OCI-LY1 (cell line): Measurements from ENCODE around the gene R3HCC1L.

ENCODE experiments used
- H2AFZ ChIP-seq: fragments of 200-600 bp; sonication (generic), shearing (Covaris generic); 2 replicates; pipeline ENCODE4 v1.6.0; 2014; ENCODE audit warnings: antibody characterized with exemption, mild to moderate bottlenecking, low read length
- H3F3A ChIP-seq: fragments of 200-600 bp; sonication (generic), shearing (Covaris generic); 2 replicates; pipeline ENCODE4 v1.6.0; 2014; ENCODE audit warnings: mild to moderate bottlenecking, antibody characterized with exemption, low read length, moderate library complexity; ENCODE audit not compliant: insufficient read depth
- H3K27ac ChIP-seq: fragments of 200-600 bp; sonication (generic); 2 replicates; pipeline ENCODE4 v1.5.1; 2014; ENCODE audit warnings: low read length, mixed run types, mild to moderate bottlenecking, low read depth; ENCODE audit not compliant: poor library complexity, severe bottlenecking
- H3K27me3 ChIP-seq: fragments of 200-600 bp; sonication (generic); 2 replicates; pipeline ENCODE4 v1.6.0; 2014; ENCODE audit warnings: antibody characterized with exemption, mild to moderate bottlenecking, low read length, moderate library complexity; ENCODE audit not compliant: insufficient read depth
- H3K36me3 ChIP-seq: fragments of 200-600 bp; sonication (generic); 2 replicates; pipeline ENCODE4 v1.6.1; 2014; ENCODE audit warnings: mild to moderate bottlenecking, antibody characterized with exemption, low read length, moderate library complexity, mixed read lengths; ENCODE audit not compliant: insufficient read depth
- H3K4me1 ChIP-seq: fragments of 200-600 bp; sonication (generic); 2 replicates; pipeline ENCODE4 v1.5.1; 2014; ENCODE audit warnings: mild to moderate bottlenecking, low read length, moderate library complexity; ENCODE audit not compliant: insufficient read depth, severe bottlenecking
- H3K4me2 ChIP-seq: fragments of 200-600 bp; sonication (generic), shearing (Covaris generic); 2 replicates; pipeline ENCODE4 v1.6.1; 2014; ENCODE audit warnings: low read length
- H3K4me3 ChIP-seq: fragments of 200-600 bp; sonication (generic); 2 replicates; pipeline ENCODE4 v1.5.1; 2014; ENCODE audit warnings: low read length, low read depth, mild to moderate bottlenecking, mixed read lengths; ENCODE audit not compliant: poor library complexity, severe bottlenecking
- H3K79me2 ChIP-seq: fragments of 200-600 bp; shearing (Covaris generic); 2 replicates; pipeline ENCODE4 v1.6.1; 2016; ENCODE audit warnings: mixed run types, low read length, mixed read lengths; ENCODE audit not compliant: insufficient read depth
- H3K9ac ChIP-seq: fragments of 200-600 bp; sonication (generic), shearing (Covaris generic); 2 replicates; pipeline ENCODE4 v1.6.1; 2014; ENCODE audit warnings: mild to moderate bottlenecking, low read length, mixed read lengths
- H3K9me2 ChIP-seq: fragments of 200-600 bp; sonication (generic), shearing (Covaris generic); 2 replicates; pipeline ENCODE4 v1.6.1; 2014; ENCODE audit warnings: low read depth, mild to moderate bottlenecking, low read length, mixed read lengths
- H3K9me3 ChIP-seq: fragments of 200-600 bp; shearing (Covaris generic); 2 replicates; pipeline ENCODE4 v1.6.1; 2014; ENCODE audit warnings: low read length, mixed read lengths
- H4K20me1 ChIP-seq: fragments of 200-600 bp; sonication (generic), shearing (Covaris generic); 2 replicates; pipeline ENCODE4 v1.6.0; 2016; ENCODE audit warnings: mild to moderate bottlenecking, low read length; ENCODE audit not compliant: insufficient read depth
- CTCF ChIP-seq: fragments of 200-600 bp; sonication (generic), shearing (Covaris generic); IDR thresholded peaks from 2 replicates; pipeline ENCODE4 v1.5.1; 2017; ENCODE audit warnings: mild to moderate bottlenecking, antibody characterized with exemption, low read length, moderate library complexity, mixed read lengths
- EZH2 ChIP-seq: fragments of 200-600 bp; sonication (generic), shearing (Covaris generic); IDR thresholded peaks from 2 replicates; pipeline ENCODE4 v1.8.0; 2017; ENCODE audit warnings: borderline replicate concordance, mixed run types, mild to moderate bottlenecking, antibody characterized with exemption, low read length, moderate library complexity, mixed read lengths

R3HCC1L gene

DNA sequence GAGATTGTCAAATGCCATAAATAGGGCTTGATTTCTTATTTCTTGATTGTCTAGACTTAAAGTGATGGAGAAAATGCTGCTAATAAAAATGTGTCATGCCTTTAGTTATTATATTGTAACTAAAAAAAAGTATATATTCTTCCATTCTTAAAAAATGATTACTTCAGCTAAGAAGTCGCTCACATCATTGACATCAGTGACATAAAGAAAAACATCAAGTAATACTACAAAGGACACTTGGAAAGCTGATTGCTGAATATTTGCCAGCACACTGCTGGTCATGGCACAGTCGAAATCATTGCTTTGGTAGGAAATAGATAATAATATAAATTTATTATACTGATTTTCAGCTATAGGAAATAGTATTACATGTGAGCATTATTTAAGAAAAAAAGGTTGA lies 70.9 kb downstream of the R3HCC1L start:
- H3K4me3 ChIP-seq, result no peak overlapping the region
- no peak overlapping the region for H3K9ac ChIP-seq
- no peak overlapping the region for H2AFZ ChIP-seq
- no peaks in the 10 kb centered on the region for H3K9me2 ChIP-seq
- no peaks in the 10 kb centered on the region for H3K27me3 ChIP-seq
- H3K4me2 ChIP-seq, result no peak overlapping the region
- H3F3A ChIP-seq, result no peaks in the 10 kb centered on the region
- no peaks in the 10 kb centered on the region for H3K4me1 ChIP-seq
- H3K9me3 ChIP-seq, result no peaks in the 10 kb centered on the region
- peaks cover 20% of the 10 kb centered on the region for H3K36me3 ChIP-seq
- no peaks in the 10 kb centered on the region for H4K20me1 ChIP-seq
- no peak for TF ChIP-seq CTCF
- TF ChIP-seq EZH2, result no peak
- H3K79me2 ChIP-seq, result no peaks in the 10 kb centered on the region
- H3K27ac ChIP-seq, result no peak overlapping the region

DNA sequence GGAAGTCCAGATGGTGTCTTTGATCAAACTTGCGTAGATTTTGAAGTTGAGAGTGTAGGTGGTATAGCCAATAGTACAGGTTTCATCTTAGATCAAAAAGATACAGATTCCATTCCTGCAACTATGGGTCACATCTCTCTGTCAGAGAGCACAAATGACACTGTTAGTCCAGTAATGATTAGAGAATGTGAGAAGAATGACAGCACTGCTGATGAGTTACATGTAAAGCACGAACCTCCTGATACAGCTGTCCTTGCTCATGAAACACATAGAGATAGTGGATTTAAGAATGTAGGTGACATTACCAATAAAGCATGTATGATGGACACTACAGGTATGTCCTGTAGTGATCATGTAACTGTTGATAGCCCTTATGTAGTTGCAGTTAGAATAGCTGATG lies 74.5 kb downstream of the R3HCC1L start:
- no peak for TF ChIP-seq CTCF
- no peak for TF ChIP-seq EZH2
- Histone ChIP-seq H3K79me2 (no peaks in the 10 kb centered on the region), H4K20me1 (no peaks in the 10 kb centered on the region), H2AFZ (no peak overlapping the region), H3K36me3 (peaks cover 25% of the 10 kb centered on the region), H3K9me3 (no peaks in the 10 kb centered on the region), H3K4me2 (no peak overlapping the region), H3F3A (no peaks in the 10 kb centered on the region), H3K27ac (no peak overlapping the region), H3K4me3 (no peak overlapping the region), H3K9me2 (no peaks in the 10 kb centered on the region), H3K27me3 (no peaks in the 10 kb centered on the region), H3K4me1 (no peaks in the 10 kb centered on the region), H3K9ac (no peak overlapping the region)

GRCh38 chr10:98209441-98209840 lies 75.0 kb downstream of the R3HCC1L start:
- Histone ChIP-seq H3K4me2 (no peak overlapping the region), H3K36me3 (peaks cover 25% of the 10 kb centered on the region), H3K4me1 (no peaks in the 10 kb centered on the region), H3F3A (no peaks in the 10 kb centered on the region), H4K20me1 (no peaks in the 10 kb centered on the region), H3K9me3 (no peaks in the 10 kb centered on the region), H3K27ac (no peak overlapping the region), H3K9ac (no peak overlapping the region), H3K4me3 (no peak overlapping the region), H3K27me3 (no peaks in the 10 kb centered on the region), H2AFZ (no peak overlapping the region), H3K79me2 (no peaks in the 10 kb centered on the region), H3K9me2 (no peaks in the 10 kb centered on the region)
- TF ChIP-seq EZH2 (no peak), CTCF (no peak)
